ENCODE measurements around the gene ZNF516.

ZNF516 gene

GRCh38 chr18:76358774-76359173 is 136.3 kb downstream of the ZNF516 start:
- no peak overlapping the region for H2BK15ac ChIP-seq (ENCODE audit: low read depth, poor library complexity, severe bottlenecking)
- H2BK12ac ChIP-seq (ENCODE audit: low read length in 2 of 2) = no peak overlapping the region
- no peak overlapping the region for H3K27ac ChIP-seq (ENCODE audit: low read length, poor library complexity, severe bottlenecking)
- H2AK5ac ChIP-seq (ENCODE audit: low read length, severe bottlenecking) = no peak overlapping the region
- no peak overlapping the region for H3K9ac ChIP-seq (ENCODE audit: low read length)
- no peak overlapping the region for H2BK5ac ChIP-seq (ENCODE audit: low read depth, low read length, poor library complexity, severe bottlenecking)
- no peak overlapping the region for H3K4me2 ChIP-seq (ENCODE audit: low read length, poor library complexity, severe bottlenecking)
- no peak for DNase-seq
- WGBS = 97% methylated on average over 7 of the region's 8 CpGs
- no peak overlapping the region for H3K18ac ChIP-seq (ENCODE audit: low read depth in 1 of 2, low read length in 2 of 2)
- no peak overlapping the region for H3K14ac ChIP-seq (ENCODE audit: low read length in 2 of 2)
- H3K27me3 ChIP-seq (ENCODE audit: control insufficient read depth in 1 of 2, insufficient read depth in 1 of 2, low read length in 2 of 2) = no peaks in the 10 kb centered on the region
- peaks cover 1% of the 10 kb centered on the region for H3K9me3 ChIP-seq (ENCODE audit: control insufficient read depth, low read length)
- peaks cover 40 to 72% of the 10 kb centered on the region in 2 experiments for H3K36me3 ChIP-seq (ENCODE audit: control insufficient read depth in 1 of 2, insufficient read depth in 2 of 2, low read depth in 1 of 2, low read length in 2 of 2)
- no peak overlapping the region for H2BK120ac ChIP-seq (ENCODE audit: low read depth, low read length)
- peaks cover 5% of the 10 kb centered on the region for H3K4me1 ChIP-seq (ENCODE audit: control insufficient read depth, insufficient read depth, low read depth, low read length)
- no peak overlapping the region for H4K8ac ChIP-seq (ENCODE audit: low read length)
- H2AFZ ChIP-seq (ENCODE audit: low read depth, low read length) = no peak overlapping the region
- H3K4me3 ChIP-seq (ENCODE audit: insufficient read depth in 1 of 2, low read depth in 1 of 2, low read length in 2 of 2) = no peak overlapping the region
- no peak overlapping the region for H4K91ac ChIP-seq (ENCODE audit: low read length)
- H3K79me1 ChIP-seq (replicated peaks; ENCODE audit: low read length, poor library complexity, severe bottlenecking) = peaks cover 26% of the 10 kb centered on the region
- no peak overlapping the region for H3K4ac ChIP-seq (ENCODE audit: low read depth in 1 of 2, low read length in 2 of 2)
- H3K23ac ChIP-seq (ENCODE audit: low read length in 2 of 2) = no peak overlapping the region

- Histone ChIP-seq H3K79me1 (replicated peaks; ENCODE audit: low read length, poor library complexity, severe bottlenecking) (peaks cover 25% of the 10 kb centered on the region), H3K9ac (ENCODE audit: low read length) (no peak overlapping the region)
- DNase-seq = no peak
Observed at GRCh38 chr18:76357585-76358260, 137.3 kb downstream of the ZNF516 start.

GRCh38 chr18:76357174-76357573 is 137.9 kb downstream of the ZNF516 start:
- Histone ChIP-seq H3K18ac (ENCODE audit: low read depth in 1 of 2, low read length in 2 of 2) (no peak overlapping the region), H3K14ac (ENCODE audit: low read length in 2 of 2) (no peak overlapping the region), H2BK12ac (ENCODE audit: low read length in 2 of 2) (no peak overlapping the region), H2BK120ac (ENCODE audit: low read depth, low read length) (no peak overlapping the region), H2BK5ac (ENCODE audit: low read depth, low read length, poor library complexity, severe bottlenecking) (no peak overlapping the region), H3K4me1 (ENCODE audit: control insufficient read depth, insufficient read depth, low read depth, low read length) (peaks cover 4% of the 10 kb centered on the region), H2BK15ac (ENCODE audit: low read depth, poor library complexity, severe bottlenecking) (no peak overlapping the region), H3K9ac (ENCODE audit: low read length) (no peak overlapping the region), H3K23ac (ENCODE audit: low read length in 2 of 2) (no peak overlapping the region), H3K9me3 (ENCODE audit: control insufficient read depth, low read length) (peaks cover 5% of the 10 kb centered on the region), H3K4ac (ENCODE audit: low read depth in 1 of 2, low read length in 2 of 2) (no peak overlapping the region), H3K27ac (ENCODE audit: low read length, poor library complexity, severe bottlenecking) (no peak overlapping the region), H3K27me3 (ENCODE audit: control insufficient read depth in 1 of 2, insufficient read depth in 1 of 2, low read length in 2 of 2) (no peaks in the 10 kb centered on the region), H3K79me1 (replicated peaks; ENCODE audit: low read length, poor library complexity, severe bottlenecking) (peaks cover 20% of the 10 kb centered on the region), H4K91ac (ENCODE audit: low read length) (no peak overlapping the region), H2AFZ (ENCODE audit: low read depth, low read length) (no peak overlapping the region), H3K36me3 (ENCODE audit: control insufficient read depth in 1 of 2, insufficient read depth in 2 of 2, low read depth in 1 of 2, low read length in 2 of 2) (peaks cover 42 to 57% of the 10 kb centered on the region in 2 experiments), H2AK5ac (ENCODE audit: low read length, severe bottlenecking) (no peak overlapping the region), H4K8ac (ENCODE audit: low read length) (no peak overlapping the region), H3K4me3 (ENCODE audit: insufficient read depth in 1 of 2, low read depth in 1 of 2, low read length in 2 of 2) (no peak overlapping the region), H3K4me2 (ENCODE audit: low read length, poor library complexity, severe bottlenecking) (no peak overlapping the region)
- 92% methylated on average over 26 of the region's 26 CpGs for WGBS
- DNase-seq = no peak

More at GRCh38 chr18:76357585-76358260, 137.3 kb downstream of the ZNF516 start:
- peaks cover 4% of the 10 kb centered on the region for H3K4me1 ChIP-seq (ENCODE audit: control insufficient read depth, insufficient read depth, low read depth, low read length)
- H3K9me3 ChIP-seq (ENCODE audit: control insufficient read depth, low read length) = peaks cover 5% of the 10 kb centered on the region
- no peak overlapping the region for H2AK5ac ChIP-seq (ENCODE audit: low read length, severe bottlenecking)
- H2AFZ ChIP-seq (ENCODE audit: low read depth, low read length) = no peak overlapping the region
- no peak overlapping the region for H4K8ac ChIP-seq (ENCODE audit: low read length)
- no peak overlapping the region for H3K4me3 ChIP-seq (ENCODE audit: insufficient read depth in 1 of 2, low read depth in 1 of 2, low read length in 2 of 2)
- H3K18ac ChIP-seq (ENCODE audit: low read depth in 1 of 2, low read length in 2 of 2) = no peak overlapping the region
- H3K27me3 ChIP-seq (ENCODE audit: control insufficient read depth in 1 of 2, insufficient read depth in 1 of 2, low read length in 2 of 2) = no peaks in the 10 kb centered on the region
- H2BK15ac ChIP-seq (ENCODE audit: low read depth, poor library complexity, severe bottlenecking) = no peak overlapping the region
- no peak overlapping the region for H3K4me2 ChIP-seq (ENCODE audit: low read length, poor library complexity, severe bottlenecking)
- H2BK5ac ChIP-seq (ENCODE audit: low read depth, low read length, poor library complexity, severe bottlenecking) = no peak overlapping the region
- no peak overlapping the region for H2BK12ac ChIP-seq (ENCODE audit: low read length in 2 of 2)
- 77% methylated on average over 11 of the region's 12 CpGs for WGBS
- no peak overlapping the region for H3K23ac ChIP-seq (ENCODE audit: low read length in 2 of 2)
- no peak overlapping the region for H4K91ac ChIP-seq (ENCODE audit: low read length)
- no peak overlapping the region for H3K14ac ChIP-seq (ENCODE audit: low read length in 2 of 2)
- H3K36me3 ChIP-seq (ENCODE audit: control insufficient read depth in 1 of 2, insufficient read depth in 2 of 2, low read depth in 1 of 2, low read length in 2 of 2) = peaks cover 44 to 63% of the 10 kb centered on the region in 2 experiments
- H3K4ac ChIP-seq (ENCODE audit: low read depth in 1 of 2, low read length in 2 of 2) = no peak overlapping the region
- H3K27ac ChIP-seq (ENCODE audit: low read length, poor library complexity, severe bottlenecking) = no peak overlapping the region
- no peak overlapping the region for H2BK120ac ChIP-seq (ENCODE audit: low read depth, low read length)

GRCh38 chr18:76356666-76357065 is 138.4 kb downstream of the ZNF516 start:
- WGBS = 100% methylated on average over 8 of the region's 10 CpGs
- H3K36me3 ChIP-seq (ENCODE audit: control insufficient read depth in 1 of 2, insufficient read depth in 2 of 2, low read depth in 1 of 2, low read length in 2 of 2) = peaks cover 38 to 52% of the 10 kb centered on the region in 2 experiments
- H3K18ac ChIP-seq (ENCODE audit: low read depth in 1 of 2, low read length in 2 of 2) = no peak overlapping the region

More at GRCh38 chr18:76356666-76357065, 138.4 kb downstream of the ZNF516 start:
- Histone ChIP-seq H4K8ac (ENCODE audit: low read length) (no peak overlapping the region), H4K91ac (ENCODE audit: low read length) (no peak overlapping the region), H2BK15ac (ENCODE audit: low read depth, poor library complexity, severe bottlenecking) (no peak overlapping the region), H3K4me2 (ENCODE audit: low read length, poor library complexity, severe bottlenecking) (no peak overlapping the region), H3K9me3 (ENCODE audit: control insufficient read depth, low read length) (peaks cover 5% of the 10 kb centered on the region), H2BK5ac (ENCODE audit: low read depth, low read length, poor library complexity, severe bottlenecking) (no peak overlapping the region), H3K27me3 (ENCODE audit: control insufficient read depth in 1 of 2, insufficient read depth in 1 of 2, low read length in 2 of 2) (no peaks in the 10 kb centered on the region), H2AFZ (ENCODE audit: low read depth, low read length) (no peak overlapping the region), H3K14ac (ENCODE audit: low read length in 2 of 2) (no peak overlapping the region), H2BK12ac (ENCODE audit: low read length in 2 of 2) (no peak overlapping the region), H2BK120ac (ENCODE audit: low read depth, low read length) (no peak overlapping the region), H2AK5ac (ENCODE audit: low read length, severe bottlenecking) (no peak overlapping the region), H3K79me1 (replicated peaks; ENCODE audit: low read length, poor library complexity, severe bottlenecking) (peaks cover 16% of the 10 kb centered on the region), H3K9ac (ENCODE audit: low read length) (no peak overlapping the region), H3K27ac (ENCODE audit: low read length, poor library complexity, severe bottlenecking) (no peak overlapping the region), H3K23ac (ENCODE audit: low read length in 2 of 2) (no peak overlapping the region), H3K4me1 (ENCODE audit: control insufficient read depth, insufficient read depth, low read depth, low read length) (peaks cover 7% of the 10 kb centered on the region), H3K4me3 (ENCODE audit: insufficient read depth in 1 of 2, low read depth in 1 of 2, low read length in 2 of 2) (no peak overlapping the region), H3K4ac (ENCODE audit: low read depth in 1 of 2, low read length in 2 of 2) (no peak overlapping the region)
- no peak for DNase-seq
